Limb (tissue), 2 donors: ENCODE measurements around the gene APOBEC3H.

Source experiments
- DNase-seq, 2 donors: peaks; one replicate each; pipeline ENCODE4 v3.0.0-alpha.2; 2016; ENCODE audit errors: extremely low spot score in 2 of 2

The APOBEC3H gene

DNA sequence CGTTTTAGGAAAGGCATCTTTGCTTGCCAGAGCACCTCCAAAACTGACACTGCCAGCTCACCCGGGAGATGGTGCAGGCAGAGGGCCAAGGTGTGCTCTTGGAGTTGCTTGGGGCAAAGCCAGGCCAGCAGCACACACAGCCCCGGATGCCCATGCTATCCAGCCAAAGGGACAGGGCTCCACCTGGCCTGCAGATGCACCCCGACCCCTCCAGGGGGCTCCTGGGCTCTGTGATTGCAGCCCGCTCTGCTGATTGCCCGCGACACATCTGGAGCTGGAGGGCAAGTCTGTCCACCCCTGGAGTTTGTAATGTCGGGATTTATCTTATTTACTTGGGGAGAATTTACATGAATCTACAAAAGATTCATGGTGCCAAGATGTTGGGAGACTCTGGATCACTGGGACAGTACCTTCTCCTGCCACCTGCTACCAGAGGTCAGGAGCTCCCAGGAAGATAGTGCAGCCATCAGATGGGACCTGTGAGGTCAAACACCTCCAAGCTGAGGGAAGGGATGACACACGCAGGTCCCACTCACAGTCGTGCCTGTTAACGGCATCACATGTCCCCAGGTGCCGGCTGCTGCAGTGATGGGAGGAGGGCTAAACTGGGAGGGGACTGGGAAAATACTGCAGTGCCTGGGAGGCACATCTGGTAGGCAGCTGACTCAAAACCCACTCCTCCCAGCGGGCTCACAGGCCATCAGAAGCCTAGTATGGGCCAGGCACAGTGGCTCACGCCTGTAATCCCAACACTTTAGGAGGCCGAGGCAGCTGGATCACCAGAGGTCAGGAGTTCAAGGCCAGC, 38.2 kb downstream of the APOBEC3H start:
- peak in 1 of 2 donors; percentile 72 for DNase-seq

DNA sequence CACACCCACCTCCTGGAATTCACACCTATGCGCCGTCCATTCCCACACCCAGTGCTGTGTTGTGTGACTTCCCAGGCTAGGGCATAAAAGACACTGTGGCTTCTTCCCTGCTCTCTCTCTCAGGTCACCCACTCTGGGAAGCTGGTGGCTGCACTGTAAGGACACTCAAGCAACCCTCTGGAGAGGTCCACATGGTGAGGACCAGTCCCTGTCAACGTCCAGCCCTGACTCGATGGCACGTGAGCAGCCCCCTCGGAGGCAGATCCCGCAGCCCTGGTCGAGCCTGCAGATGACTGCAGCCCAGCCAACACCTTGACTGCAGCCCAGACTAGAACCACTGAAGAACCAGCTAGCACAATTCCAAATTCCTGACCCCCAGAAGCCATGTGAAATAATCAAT, 39.3 kb downstream of the APOBEC3H start:
- no peak for DNase-seq

DNA sequence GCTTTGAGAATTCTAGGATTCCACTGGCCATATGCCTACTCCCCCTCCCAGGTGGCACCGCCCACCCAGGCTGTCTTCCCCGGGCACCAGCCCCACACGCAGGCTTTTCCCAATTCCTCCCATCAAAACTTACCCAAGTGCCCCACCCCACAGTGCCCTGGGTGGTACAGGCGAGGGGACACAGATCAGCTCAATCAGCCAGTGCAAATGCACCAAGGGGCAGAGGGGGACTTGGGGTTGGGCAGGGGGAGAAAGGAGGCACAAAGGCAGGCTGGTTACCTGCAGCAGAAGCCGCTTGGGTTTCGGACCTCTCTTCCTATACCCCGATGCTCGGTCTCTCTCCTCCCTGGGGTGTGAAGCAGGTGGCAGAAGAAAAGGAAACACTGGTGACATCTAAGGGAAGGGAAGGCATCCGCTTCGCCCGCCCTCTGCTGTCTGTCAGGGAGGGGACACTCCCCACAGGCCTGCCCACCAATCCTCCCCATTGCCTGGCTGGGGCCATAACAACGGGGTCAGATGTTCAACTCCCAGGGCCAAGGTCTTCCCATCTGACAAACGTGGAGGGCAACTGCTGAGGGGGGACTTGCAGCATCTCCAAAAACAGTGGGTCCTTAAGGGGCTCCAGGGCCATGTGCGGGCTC, 41.4 kb downstream of the APOBEC3H start:
- DNase-seq: no peak

DNA sequence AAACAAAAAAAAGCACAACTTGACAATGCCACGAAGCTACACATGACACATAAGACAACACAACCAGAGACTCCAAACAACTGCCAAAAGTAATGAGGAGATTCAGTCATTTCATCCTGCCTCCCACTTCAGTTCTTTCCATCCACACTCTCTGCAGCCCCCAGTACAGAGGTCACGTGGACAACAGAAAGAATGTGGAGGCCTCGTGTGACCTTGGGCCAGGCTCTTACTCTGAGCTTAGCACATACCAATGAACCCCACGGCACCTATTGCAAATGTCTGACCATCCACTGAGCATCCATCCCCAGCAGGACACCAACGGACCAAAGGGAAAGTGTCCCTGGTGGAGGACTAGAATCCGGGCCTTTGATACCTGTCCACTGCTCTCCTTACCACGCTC, 42.9 kb downstream of the APOBEC3H start:
- no peak for DNase-seq

DNA sequence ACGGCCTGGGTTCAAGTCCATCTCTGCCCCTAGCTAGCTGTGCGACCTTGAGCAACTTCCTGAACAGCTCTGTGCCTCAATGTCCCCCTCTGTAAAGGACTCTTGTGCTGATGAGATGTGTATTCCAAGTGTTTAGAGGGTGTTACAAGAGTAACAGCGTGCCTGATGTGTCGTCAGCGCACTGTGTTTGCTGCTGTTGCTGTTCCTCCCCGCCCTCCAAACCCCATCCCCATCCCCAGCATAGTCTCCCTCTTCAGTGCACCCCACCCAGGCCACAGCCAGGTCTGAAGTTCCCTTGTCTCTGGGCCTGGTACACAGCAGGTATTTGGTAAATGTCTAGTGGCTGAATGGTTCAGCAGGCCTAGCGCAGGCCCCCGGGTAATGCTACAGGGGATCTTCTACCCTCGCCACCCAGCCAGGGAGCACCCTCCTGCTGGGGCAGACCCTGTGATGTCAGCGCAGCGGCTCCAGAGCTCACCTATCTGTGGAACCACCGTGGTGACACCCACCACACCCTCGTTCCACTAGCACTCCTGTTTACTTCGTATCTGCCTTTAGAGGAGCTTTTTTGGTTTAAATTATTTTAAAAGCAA, 45.1 kb downstream of the APOBEC3H start:
- DNase-seq: no peak

DNA sequence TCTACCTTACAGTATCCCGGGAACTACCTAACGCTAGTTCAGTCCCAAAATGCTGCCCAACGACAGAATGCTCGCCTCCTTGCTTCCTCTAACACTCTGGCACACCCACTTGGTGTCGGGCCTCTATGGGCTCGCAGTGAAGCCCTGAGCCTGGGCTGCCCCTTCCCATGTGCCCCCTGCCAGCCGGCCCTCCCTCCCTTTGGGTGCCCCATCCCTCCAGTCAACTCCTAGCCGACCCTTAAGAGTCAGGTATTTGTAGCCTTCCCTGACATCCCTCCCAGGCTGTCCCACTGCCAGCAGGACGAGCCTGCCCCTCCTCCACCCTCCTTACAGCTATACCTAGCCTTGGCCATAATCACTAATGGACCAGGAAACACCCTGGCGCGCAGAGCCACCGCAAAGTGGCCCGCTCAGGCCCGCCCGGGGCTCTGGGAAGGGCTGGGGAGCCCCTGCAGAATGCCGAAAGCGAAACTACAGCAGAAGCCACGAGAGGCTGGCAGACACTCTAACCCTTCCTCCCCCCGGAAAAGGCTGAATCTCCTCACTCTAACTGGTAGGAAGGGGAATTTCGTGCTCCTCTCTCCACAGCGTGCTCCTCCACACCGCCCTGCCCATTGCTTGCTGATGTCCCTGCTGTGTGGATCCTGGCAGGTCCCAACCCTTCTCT, 47.2 kb downstream of the APOBEC3H start:
- no peak for DNase-seq

DNA sequence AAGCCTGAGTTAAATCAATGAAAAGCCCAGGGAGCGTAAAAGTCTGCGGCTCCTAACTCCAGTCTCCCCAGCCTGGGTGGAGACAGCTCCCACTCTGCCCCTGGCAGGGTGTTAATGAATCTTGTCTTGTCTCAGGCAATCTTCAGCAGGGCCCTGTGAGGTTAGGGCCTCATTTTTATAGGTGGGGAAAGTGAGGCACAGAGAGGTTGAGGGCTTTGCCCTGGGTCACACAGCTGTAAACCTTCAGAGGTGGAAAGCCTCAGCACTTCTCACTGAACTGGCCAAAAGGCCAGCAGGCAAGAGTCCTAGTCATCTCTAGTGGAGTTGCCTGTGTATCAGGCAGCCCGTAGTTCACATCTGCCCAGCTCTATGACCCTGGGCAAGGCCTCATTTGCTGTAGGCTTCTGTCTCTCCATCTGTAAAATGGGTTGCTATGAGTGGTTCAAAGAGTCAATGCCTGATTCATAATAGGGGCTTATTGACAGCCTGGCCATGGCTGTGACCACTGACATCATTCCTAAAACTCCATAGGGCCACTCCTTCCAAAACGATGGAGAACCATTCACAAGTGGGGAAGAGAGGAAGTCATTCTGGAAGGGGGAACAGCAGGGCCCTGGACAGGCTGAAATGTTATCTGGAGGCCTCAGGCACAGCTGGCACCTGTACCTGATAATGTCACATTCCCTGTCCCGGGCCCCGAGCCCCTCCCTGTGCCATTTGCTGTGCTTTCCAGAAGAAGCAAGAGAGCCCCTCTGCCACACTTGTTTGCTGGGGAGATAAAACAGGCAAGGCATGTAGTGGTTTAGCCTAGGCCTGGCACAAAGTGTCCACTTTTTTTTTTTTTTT, 49.4 kb downstream of the APOBEC3H start:
- no peak for DNase-seq

DNA sequence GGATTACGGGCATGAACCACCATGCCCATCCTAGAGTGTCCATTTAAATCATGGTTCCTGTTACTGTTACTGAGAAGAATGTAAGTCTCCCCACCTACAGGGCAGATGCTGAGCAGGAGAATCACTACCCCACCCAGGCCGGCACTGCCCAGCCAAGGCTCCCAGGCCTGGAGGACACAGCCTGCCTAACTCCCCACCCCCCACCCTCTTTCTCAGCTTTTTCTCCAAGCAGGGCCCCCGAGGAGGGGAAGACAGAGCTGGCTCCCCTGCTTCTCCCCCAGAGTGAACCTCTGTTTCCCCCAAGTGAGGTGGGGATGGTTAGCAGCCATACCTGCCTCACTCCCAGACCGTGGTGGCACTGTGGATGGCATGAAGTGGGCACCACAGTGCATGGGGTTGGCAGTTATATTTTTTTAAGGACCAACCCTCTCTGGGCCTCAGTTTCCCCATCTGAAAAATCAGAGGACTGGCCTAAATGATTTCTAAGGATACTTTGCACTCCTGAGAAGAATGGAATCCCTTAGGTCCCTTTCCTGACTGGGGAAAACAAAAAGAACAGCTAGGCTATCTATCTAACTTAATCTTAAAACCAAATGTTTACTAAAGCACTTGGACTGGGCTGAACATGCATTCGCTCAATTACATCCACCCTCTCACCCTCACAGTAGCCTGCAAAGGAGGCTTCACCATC, 50.4 kb downstream of the APOBEC3H start:
- no peak for DNase-seq

DNA sequence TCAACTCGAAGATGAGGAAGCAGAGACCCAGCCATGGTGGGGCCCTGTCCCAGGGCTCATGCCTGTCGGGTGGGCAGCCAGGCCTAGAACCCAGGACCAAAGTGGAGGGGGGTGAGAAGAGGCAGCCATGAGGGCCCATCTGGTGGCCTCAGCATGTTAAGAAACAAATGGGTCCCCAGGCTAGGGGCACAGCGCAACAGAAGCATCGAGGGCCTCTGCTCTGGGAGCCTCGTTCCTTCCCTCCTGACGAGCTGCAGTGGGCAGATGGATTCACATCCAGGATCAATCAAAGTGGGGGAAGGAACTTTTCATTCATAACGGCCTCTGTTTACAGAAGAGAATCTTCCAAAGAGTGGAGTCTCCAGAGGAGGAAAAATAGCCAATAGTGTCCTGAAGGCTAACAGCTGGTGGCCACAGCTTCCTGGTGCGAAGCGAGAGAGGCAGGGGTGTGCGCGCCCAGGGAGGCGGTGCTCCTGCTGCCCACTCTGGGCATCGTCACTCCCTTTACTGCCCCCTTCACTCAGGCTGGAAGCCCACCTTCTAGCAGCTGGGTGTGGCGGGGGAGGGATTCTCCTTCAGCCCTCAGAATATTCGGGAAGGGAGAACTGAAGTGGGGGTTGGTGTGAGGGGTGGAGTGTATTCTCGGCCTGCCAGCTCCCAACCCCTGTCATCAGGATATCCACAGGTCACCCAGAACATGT, 51.1 kb downstream of the APOBEC3H start:
- no peak for DNase-seq

DNA sequence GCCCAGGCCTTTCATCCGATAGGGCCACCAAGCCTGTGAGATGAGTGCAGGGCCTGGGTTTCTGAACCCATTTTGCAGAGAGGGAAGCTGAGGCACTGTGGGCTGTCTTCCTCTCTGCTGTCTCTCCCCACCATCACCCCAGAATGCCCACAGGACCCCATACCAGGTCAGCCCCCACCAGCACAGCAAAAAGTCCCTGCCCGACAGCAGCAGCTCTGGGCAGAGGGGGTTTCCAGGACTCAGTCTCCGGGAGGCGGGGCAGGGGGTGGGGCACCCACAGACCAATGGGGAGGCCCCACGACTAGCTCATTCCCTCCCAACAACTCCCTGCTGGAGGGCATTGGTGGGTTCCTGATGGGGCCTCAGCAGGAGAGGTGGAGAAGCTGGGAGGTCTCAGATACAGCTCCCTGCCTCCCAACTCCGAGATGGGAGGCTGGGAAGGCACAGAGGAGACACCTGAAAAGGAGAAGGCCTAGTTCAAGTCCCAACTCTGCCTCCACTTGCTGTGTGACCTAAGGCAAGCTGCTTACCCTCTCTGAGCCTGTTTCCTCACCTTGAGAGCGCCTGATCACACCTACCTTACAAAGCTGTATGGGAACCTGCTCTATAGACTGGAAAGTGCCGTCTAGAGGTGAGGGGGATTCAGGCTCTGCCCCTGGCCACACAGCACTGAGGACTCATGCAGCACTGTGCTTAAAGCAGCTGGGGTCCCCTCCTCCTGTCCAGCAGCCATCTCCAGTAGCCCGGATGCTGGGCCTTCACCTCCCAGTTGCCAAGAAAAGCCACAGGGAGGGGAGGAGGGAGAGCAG, 51.9 kb downstream of the APOBEC3H start:
- DNase-seq: no peak

DNA sequence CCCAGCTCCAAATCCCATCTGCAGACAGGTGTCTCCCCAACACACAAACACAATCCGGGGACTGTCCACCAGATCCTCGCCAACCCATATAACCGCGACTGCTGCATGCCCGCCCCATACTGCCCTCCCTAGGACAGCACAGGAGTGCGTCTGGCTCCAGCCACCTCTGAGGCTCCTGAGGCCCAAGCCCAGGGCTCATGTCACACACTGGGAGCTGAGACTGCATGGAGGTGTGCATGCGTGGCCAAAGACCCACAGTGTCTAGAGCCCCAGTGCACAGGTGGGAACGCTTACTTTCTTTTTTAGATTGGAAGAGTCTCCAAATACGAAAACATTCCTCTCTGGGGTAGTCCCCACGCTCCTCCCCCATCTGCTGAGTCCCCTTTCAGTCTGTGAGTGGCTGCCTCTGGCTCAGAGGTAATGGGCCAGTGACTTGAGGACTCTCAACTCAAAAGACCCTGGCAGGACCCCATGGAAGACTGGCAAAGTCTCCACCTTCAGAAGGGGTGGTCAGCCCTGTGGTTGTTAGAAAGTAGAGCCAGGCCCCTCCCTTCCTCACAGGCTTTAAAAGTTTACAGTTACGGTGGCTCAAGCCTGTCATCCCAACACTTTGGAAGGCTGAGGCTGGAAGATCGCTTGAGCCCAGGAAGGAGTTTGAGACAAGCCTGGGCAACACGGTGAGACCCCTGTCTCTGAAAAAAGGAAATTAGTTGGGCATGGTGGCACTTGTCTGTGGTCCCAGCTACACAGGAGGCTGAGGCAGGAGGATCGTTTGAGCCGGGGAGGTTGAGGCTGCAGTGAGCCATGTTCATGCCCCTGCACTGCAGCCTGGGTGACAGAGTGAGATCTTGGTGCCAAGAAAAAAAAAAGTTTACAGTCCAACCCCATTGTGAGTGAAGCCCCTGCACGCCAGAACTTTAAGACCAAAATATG, 53.1 kb downstream of the APOBEC3H start:
- no peak for DNase-seq

DNA sequence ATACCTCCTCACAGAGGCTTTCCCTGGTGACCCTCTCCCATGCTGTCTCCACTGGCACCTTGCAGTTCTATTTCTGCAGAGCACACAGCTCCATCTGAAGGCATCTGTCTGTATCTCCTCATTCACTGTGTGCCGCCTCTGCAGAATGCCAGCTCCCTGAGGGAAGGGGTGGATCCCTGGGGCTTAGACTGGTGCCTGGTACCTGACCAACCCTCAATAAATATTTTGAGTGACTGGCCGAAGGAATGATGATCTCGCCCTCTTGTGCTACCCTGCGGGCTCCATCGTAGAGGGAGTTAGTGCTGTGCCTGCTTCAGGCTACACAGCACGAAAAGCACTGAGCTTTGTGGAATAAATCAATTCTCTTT, 53.8 kb downstream of the APOBEC3H start:
- no peak for DNase-seq

DNA sequence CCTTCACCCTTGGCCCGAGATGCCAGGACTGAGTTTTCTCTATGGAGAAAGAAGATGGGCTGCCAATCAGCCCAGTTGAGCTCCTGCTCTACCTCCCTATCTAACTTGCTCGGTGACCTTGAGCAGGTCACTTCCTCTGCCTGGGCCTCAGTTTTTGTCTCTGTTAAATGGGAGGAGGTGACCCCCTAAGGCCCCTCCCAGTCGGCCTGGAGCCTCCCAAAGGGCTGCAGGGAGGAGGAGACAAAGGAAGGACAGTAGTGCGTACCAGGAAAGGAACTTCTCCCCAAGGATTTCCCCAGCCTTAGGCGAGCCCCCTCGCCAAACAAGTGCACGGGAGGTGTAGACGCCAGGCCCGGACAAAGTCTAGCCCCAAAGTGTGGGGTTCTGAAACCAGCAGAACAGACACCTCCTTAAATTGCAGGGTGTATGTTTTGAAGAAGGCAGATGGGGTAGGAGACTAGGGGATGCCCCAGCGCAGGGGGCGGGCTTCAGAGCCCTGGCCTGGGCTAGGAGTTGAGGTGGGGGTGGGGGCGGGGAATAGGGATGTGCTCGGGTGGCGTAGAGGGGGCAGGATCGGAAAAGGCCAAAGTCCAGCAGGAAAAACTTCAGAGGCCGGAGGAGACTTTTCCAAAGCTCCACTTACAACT, 54.4 kb downstream of the APOBEC3H start:
- DNase-seq: no peak

DNA sequence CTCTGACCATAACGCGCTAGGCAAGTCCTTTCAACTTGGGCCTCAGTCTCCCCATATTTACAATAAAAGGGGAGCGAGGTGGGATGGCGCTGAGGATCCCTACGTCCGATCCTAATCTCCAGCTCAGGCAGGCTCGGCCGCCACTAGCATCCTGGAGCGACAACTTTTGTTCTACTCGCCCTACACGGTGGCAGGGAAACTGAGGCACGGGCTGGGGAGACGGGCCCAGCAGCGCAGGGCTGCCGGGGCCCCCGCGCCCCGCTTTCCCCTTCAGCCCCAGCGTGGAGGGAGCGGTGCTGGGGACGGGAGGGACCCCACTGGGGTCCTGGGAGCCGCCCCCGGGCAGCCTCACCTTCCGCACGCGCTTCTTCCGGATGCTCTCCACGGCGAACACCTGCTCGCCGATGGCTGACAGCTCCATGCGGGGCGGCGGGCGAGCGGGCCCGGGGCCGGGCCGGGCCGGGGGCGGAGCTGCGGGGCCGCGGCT, 55.0 kb downstream of the APOBEC3H start:
- no peak for DNase-seq

DNA sequence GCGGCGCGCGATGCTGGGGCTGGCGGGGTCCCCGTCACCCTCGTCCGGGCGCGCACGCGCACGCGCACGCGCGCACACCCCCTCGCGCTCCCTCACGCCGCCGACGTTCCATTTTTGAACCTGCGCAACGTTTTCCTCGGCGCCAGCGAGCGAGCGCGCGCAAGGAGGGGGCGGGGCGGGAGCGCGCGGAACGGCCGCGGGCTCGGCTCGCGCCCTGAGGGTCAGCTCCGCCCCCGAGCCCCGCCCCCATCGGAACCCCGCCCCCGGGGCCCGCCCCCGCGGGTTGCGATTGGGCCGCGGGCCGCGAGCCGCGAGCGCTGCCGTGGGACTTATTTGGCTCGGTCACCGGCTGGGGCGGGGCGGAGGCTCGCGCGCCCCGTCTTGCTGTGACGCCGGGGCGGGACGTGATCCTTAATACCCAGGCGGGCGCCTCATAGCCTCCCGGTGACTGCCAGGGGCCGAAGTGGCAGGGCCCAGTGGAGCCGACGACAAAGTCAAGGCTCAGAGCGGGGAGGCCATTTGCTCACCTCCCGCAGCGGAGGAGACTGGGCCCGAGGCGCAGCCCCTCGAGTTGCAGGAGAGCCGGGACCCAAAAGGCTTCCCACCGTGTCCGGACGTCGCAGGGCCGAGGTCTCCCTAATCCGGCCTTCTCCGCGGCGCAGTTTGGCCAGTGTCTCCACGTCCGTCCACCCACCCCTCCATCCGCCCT, 55.6 kb downstream of the APOBEC3H start, which contains the start of gene CBX7:
CBX7 (minus strand) TSS at position 170 of the 709 bp plus-strand sequence. CDS start 236 bp downstream, outside the sequence.
- DNase-seq: peak; percentile 80 to 95

DNA sequence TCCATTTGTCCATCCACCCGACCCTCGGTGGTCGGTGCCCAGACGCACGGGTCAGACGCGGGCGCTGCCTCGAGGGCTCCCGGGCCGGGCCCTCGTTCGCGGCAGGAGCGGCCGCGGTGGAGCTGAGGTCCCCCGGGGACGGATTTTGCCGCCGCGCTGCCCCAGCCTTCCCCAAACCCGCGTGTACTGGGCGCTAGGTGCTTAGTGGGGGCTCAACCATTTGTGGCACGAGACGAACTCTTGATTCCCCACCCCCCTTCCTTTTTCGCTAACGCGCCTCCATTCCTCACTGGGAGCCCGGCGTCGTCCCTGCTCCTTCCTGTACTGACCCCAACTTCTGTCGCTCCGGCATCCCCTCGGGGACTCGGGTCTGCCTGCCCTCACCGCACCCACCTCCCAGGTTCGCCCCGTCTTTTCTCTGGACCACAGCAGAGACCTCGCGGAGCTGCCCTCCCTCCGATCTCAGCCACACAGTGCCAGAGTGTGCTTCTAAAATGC, 56.2 kb downstream of the APOBEC3H start:
- no peak for DNase-seq
